ENCODE data around the gene ASS1. TPM values are rescaled to one million over a fixed set of nuclear protein-coding genes. Genes with fewer than 3 reads are reported as not detected.

ASS1 gene
- polyA plus RNA-seq, 4 donors, result 285 to 349 (median 306) TPM

DNA sequence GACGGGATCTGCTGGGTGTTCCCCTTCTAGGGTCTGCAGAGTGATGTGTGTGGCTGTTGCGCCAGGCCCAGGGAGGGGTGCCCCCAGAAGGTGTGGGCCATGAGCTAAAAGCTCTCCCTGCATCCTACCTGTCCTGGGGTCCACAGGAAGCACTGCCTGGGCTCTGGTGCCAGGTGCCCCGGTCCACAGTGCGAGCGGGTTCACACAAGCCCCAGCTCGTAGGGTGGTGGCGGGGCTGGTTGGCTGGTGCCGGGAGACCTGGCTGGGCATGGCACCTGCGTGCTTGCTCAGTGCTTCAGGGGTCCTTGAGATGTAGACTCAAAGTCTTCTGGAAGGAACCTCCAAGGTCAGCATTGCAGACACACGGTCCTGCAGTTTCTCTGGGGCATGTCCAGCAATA lies 25.5 kb downstream of the ASS1 start:
- no peak for DNase-seq (ENCODE audit: low read depth in 4 of 4, low spot score in 2 of 4)

DNA sequence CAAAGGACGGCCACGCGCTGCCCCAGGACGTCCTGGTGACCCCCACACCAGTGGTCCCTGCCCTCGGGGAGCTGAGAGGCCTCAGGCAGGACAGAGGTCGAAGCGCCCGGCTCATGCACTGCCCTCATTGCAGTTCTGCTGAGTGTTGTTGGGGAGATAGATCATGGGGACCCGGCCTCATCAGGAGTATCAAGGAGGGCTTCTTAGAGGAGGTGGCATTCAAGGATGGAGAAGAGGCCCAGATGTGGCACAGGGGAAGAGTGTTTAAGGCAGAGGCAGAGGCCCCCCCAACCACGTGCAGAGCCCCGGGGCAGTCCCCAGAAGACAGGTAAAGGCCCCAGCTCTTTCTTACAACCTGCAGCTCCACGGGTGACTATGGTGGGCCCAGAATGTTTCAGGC lies 26.2 kb downstream of the ASS1 start:
- no peak for DNase-seq (ENCODE audit: low read depth in 4 of 4, low spot score in 2 of 4)

- no peak for DNase-seq (ENCODE audit: low read depth in 4 of 4, low spot score in 2 of 4)
Measured at GRCh38 chr9:130471411-130472183, 26.8 kb downstream of the ASS1 start.

GRCh38 chr9:130472184-130472705 lies 27.5 kb downstream of the ASS1 start:
- no peak for DNase-seq (ENCODE audit: low read depth in 4 of 4, low spot score in 2 of 4)

GRCh38 chr9:130473009-130473408 lies 28.2 kb downstream of the ASS1 start:
- DNase-seq (ENCODE audit: low read depth in 4 of 4, low spot score in 2 of 4), result no peak

DNA sequence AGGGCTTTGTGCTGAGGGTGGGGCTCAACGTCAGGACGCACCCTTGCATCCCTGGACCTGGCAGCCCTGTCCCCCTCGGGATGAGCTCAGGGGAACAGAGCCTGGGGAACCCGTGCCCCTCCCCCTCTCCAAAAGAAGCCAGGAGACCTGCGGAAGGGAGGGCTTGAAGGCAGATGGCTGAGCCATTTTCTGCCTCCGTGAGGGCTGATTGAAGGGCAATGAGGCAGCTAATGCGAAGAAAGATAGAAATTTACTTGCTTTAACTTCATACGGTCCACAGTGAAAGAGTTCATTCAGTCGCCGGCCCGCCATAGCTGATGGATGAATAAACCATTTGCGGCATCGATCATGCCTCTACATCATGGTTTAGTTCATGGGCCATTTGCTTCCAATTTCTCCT lies 28.8 kb downstream of the ASS1 start:
- no peak for DNase-seq (ENCODE audit: low read depth in 4 of 4, low spot score in 2 of 4)

GRCh38 chr9:130474106-130474505 lies 29.3 kb downstream of the ASS1 start:
- no peak for DNase-seq (ENCODE audit: low read depth in 4 of 4, low spot score in 2 of 4)

DNA sequence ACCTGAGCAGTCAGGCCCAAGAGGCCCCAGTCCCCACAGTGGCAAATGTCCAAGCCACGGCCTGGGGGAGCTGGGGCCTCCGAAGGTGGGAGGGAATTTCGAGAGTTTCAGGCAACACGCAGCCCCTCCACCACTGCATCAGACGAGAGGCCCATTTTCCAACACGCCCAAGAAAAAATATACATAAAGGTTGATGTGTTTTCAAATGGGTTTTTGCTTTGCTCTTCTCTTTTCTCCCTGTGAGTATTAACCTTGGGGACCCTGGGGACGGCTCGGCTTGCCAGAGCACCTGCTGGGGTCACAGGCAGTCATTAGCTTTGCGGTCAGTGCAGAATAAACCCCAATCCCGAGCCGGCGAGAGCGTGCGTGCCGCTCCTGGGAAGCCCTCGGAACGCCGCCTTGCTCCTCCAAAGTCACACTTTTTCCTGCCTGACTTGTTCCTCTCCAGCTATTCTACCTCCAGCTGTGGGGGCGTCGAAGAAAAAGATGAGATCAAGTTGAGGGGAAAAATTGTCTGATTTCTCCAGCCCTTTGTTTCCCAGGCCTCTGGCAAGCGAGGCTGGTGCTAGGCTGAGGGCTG lies 31.5 kb downstream of the ASS1 start:
- no peak for DNase-seq (ENCODE audit: low read depth in 4 of 4, low spot score in 2 of 4)

GRCh38 chr9:130477564-130477963 lies 32.8 kb downstream of the ASS1 start:
- no peak for DNase-seq (ENCODE audit: low read depth in 4 of 4, low spot score in 2 of 4)

- DNase-seq (ENCODE audit: low read depth in 4 of 4, low spot score in 2 of 4), result no peak
Measured at GRCh38 chr9:130478152-130478551, 33.4 kb downstream of the ASS1 start.

GRCh38 chr9:130478736-130479575 lies 34.2 kb downstream of the ASS1 start:
- DNase-seq (ENCODE audit: low read depth in 4 of 4, low spot score in 2 of 4), result no peak

DNA sequence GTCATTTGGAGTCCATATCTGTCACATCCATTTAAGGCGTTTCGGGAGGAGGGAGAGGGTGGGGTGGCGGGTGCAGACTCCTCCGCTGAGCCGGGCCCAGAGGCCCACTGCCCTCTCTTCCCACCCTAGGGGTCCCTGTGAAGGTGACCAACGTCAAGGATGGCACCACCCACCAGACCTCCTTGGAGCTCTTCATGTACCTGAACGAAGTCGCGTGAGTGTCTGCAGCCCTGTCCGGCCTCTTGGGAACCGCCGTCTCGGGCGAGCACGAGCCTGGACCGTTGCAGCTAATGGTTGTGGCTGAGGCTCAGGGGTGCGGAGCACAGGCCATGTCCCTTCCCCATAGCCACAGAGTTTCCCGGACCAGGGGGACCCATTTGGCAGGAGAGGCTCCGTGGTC lies 34.8 kb downstream of the ASS1 start:
- no peak for DNase-seq (ENCODE audit: low read depth in 4 of 4, low spot score in 2 of 4)

DNA sequence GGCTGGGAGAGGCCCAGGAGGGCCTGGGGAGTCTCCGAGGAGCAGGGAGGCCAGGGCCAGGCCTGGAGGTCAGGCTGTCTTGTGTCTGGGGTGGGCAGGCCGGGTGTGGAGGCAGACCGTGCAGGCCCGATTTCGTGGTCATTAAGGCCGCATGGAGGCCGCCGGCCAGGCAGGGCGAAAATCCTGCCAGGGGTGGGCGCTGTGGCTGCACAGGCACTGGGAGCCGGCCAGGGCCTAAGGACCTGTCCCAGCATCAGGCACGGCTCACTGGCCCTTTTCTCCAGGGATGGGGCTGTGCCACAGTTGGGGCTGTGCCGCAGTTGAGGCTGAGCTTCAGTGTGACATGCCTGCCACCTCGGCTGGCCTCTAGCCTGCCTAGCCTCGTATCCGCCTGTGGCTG lies 35.9 kb downstream of the ASS1 start:
- no peak for DNase-seq (ENCODE audit: low read depth in 4 of 4, low spot score in 2 of 4)

- DNase-seq (ENCODE audit: low read depth in 4 of 4, low spot score in 2 of 4), result no peak
Measured at GRCh38 chr9:130482463-130482862, 37.7 kb downstream of the ASS1 start.

- DNase-seq (ENCODE audit: low read depth in 4 of 4, low spot score in 2 of 4), result no peak
Measured at GRCh38 chr9:130483371-130483971, 38.7 kb downstream of the ASS1 start.

GRCh38 chr9:130484362-130485072 lies 39.8 kb downstream of the ASS1 start:
- DNase-seq (ENCODE audit: low read depth in 4 of 4, low spot score in 2 of 4), result no peak

DNA sequence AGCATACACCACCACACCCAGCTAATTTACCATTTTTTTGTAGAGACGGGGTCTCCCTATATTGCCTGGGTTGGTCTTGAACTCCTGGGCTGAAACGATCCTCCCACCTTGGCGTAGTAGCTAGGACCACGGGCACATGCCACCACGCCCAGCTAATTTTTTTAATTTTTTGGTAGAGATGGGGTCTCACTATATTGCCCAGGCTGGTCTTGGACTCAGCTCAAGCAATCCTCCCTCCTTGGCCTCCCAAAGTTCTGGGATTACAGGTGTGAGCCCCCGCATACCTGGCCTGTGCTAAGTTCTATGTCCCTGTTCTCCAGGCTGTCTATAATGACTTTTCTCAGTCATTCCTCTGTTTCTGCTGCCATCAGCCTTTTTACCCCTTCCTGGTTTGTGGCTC lies 41.3 kb downstream of the ASS1 start:
- no peak for DNase-seq (ENCODE audit: low read depth in 4 of 4, low spot score in 2 of 4)

GRCh38 chr9:130487500-130487899 lies 42.7 kb downstream of the ASS1 start:
- no peak for DNase-seq (ENCODE audit: low read depth in 4 of 4, low spot score in 2 of 4)

DNA sequence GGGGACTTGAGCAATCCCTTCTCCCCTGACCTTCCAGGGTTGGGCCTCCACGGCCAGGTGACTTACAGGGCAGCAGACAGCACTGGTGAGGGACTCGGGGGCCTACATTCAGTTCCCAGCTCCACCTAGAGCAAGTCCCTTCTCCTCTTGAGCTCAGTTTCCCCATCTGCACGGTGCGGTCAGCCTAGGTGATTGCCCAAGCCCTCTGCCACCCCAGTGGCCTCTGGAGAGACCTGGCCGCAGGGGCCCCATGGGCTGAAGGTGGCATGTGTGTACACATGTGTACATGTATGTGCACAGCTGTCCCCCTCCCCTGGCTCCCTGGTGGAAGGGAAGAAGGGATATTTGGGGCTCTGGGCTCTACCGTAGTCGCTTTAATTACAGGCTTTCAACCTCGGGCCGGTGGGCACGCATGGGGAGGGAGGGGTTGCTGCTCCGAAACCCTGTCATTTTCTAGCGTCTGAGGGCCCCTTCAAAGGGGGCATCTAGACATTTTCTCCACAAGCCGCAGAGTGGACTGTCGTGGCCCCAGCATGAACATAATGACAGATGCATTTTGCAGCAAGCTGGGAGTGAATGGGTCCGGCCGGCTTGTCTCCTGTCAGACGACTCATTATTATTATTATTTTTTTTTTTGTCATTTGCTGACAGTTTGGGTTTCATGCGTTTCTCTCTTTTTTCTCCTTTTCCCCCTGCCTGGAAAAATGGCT lies 44.0 kb downstream of the ASS1 start:
- no peak for DNase-seq (ENCODE audit: low read depth in 4 of 4, low spot score in 2 of 4)

- DNase-seq (ENCODE audit: low read depth in 4 of 4, low spot score in 2 of 4), result no peak
Measured at GRCh38 chr9:130490981-130491380, 46.2 kb downstream of the ASS1 start.
